ENCODE results near the gene ENTPD2.

DNA sequence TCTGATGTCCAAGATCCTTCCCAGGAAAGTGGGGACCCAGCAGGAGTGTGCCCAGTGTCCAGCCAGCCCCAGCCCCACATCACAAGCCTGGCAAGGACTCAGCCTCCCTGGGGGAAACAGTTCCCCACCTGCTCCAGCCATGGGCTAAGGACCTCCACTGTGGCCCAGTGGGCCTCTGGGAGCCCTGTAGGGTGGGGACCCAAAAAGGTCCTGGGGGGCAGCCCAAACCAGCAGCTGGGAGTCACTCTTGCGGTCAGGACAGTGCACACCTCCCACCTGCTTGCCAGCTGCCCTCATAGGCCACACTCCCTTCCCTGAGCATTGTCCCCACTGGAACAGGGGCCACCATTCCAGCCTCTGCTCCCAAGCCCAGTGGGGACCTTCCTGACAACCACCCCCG lies 27.5 kb downstream of the ENTPD2 start:
- TF ChIP-seq, protein P1, sequence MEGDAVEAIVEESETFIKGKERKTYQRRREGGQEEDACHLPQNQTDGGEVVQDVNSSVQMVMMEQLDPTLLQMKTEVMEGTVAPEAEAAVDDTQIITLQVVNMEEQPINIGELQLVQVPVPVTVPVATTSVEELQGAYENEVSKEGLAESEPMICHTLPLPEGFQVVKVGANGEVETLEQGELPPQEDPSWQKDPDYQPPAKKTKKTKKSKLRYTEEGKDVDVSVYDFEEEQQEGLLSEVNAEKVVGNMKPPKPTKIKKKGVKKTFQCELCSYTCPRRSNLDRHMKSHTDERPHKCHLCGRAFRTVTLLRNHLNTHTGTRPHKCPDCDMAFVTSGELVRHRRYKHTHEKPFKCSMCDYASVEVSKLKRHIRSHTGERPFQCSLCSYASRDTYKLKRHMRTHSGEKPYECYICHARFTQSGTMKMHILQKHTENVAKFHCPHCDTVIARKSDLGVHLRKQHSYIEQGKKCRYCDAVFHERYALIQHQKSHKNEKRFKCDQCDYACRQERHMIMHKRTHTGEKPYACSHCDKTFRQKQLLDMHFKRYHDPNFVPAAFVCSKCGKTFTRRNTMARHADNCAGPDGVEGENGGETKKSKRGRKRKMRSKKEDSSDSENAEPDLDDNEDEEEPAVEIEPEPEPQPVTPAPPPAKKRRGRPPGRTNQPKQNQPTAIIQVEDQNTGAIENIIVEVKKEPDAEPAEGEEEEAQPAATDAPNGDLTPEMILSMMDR (IDR thresholded peaks at IDR 0.05) = no peak
- TF ChIP-seq POLR2A (IDR thresholded peaks at IDR 0.05) = no peak

Measured in uterus (tissue), 2 donors.